SU-DHL-6 (cell line): ENCODE measurements around the gene TMEM190.

Experiments
- EZH2phosphoT487 ChIP-seq: fragments of 200-600 bp; sonication (generic), shearing (Covaris generic); conservative IDR thresholded peaks from 2 replicates; pipeline ENCODE4 v1.6.1; 2018; ENCODE audit warnings: mild to moderate bottlenecking, antibody characterized with exemption, low read length, moderate library complexity, mixed read lengths
- TF ChIP-seq, protein P1 (sequence below): fragments of 200-600 bp; sonication (generic); IDR thresholded peaks from one replicate; pipeline ENCODE4 v1.5.1; 2017; ENCODE audit warnings: antibody characterized with exemption, mild to moderate bottlenecking, low read length, moderate library complexity; ENCODE audit not compliant: insufficient read depth, poor library complexity, severe bottlenecking

DNA sequence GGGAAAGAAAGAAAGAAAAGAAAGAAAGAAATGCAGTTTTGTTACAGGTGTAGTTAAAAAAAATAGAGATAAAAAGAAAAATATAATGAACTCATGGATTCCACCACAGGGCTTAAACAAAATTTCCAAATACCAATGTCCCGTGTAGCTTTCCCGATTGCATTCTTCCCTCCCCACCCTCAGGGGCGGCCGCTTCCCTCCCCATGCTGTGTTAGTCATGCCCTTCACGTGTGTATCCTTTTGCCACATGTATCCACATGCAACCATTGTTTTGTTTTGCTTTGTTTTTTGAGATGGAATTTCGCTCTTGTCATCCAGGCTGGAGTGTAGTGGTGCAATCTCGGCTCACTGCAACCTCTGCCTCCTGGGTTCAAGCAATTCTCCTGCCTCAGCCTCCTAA, 40.5 kb upstream of the TMEM190 start:
- TF ChIP-seq, protein P1, sequence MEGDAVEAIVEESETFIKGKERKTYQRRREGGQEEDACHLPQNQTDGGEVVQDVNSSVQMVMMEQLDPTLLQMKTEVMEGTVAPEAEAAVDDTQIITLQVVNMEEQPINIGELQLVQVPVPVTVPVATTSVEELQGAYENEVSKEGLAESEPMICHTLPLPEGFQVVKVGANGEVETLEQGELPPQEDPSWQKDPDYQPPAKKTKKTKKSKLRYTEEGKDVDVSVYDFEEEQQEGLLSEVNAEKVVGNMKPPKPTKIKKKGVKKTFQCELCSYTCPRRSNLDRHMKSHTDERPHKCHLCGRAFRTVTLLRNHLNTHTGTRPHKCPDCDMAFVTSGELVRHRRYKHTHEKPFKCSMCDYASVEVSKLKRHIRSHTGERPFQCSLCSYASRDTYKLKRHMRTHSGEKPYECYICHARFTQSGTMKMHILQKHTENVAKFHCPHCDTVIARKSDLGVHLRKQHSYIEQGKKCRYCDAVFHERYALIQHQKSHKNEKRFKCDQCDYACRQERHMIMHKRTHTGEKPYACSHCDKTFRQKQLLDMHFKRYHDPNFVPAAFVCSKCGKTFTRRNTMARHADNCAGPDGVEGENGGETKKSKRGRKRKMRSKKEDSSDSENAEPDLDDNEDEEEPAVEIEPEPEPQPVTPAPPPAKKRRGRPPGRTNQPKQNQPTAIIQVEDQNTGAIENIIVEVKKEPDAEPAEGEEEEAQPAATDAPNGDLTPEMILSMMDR, result no peak
- TF ChIP-seq EZH2phosphoT487, result no peak
